Lung (tissue), 12 donors: ENCODE results near the gene TMPRSS11D. TPM values are rescaled to one million over a fixed set of nuclear protein-coding genes. Genes with fewer than 3 reads are reported as not detected.

Source experiments
- ATAC-seq: fragments of 200-7000 bp; cut with Tn5 transposase; one replicate; pipeline ENCODE4 v1.9.1; 2020; ENCODE audit warnings: moderate number of reproducible peaks; ENCODE audit not compliant: insufficient read depth, low FRiP score
- DNase-seq, 3 donors: peaks; one replicate each; pipeline ENCODE4 v3.0.0-alpha.2; 2013 to 2017
- H3K27ac ChIP-seq, 2 donors: one replicate each; pipeline ENCODE4 v1.5.1; 2013; ENCODE audit warnings: mild to moderate bottlenecking in 2 of 2, moderate library complexity in 2 of 2, control low read depth in 1 of 2, inconsistent platforms in 1 of 2, low read depth in 1 of 2, low read length in 1 of 2
- H3K27me3 ChIP-seq, 3 donors: one replicate each; pipeline ENCODE4 v1.5.1; 2013; ENCODE audit warnings: low read length in 2 of 3; ENCODE audit not compliant: control insufficient read depth in 3 of 3, insufficient read depth in 3 of 3
- H3K36me3 ChIP-seq, 4 donors: one replicate each; pipeline ENCODE4 v1.5.1; 2013; ENCODE audit warnings: low read length in 4 of 4, mild to moderate bottlenecking in 1 of 4, moderate library complexity in 1 of 4; ENCODE audit not compliant: control insufficient read depth in 4 of 4, insufficient read depth in 4 of 4
- H3K4me1 ChIP-seq, 5 donors: one replicate each; pipeline ENCODE4 v1.5.1; 2013; ENCODE audit warnings: low read length in 5 of 5, mild to moderate bottlenecking in 2 of 5, moderate library complexity in 1 of 5; ENCODE audit not compliant: control insufficient read depth in 5 of 5, insufficient read depth in 5 of 5
- H3K4me3 ChIP-seq: one replicate; pipeline ENCODE4 v1.5.1; 2013; ENCODE audit warnings: mild to moderate bottlenecking, control low read depth, moderate library complexity
- H3K9ac ChIP-seq, 2 donors: one replicate each; pipeline ENCODE4 v1.5.1; 2013; ENCODE audit warnings: low read length in 2 of 2, control low read depth in 1 of 2; ENCODE audit not compliant: insufficient read depth in 1 of 2
- H3K9me3 ChIP-seq, 4 donors: one replicate each; pipeline ENCODE4 v1.5.1; 2013; ENCODE audit warnings: low read length in 3 of 4, mild to moderate bottlenecking in 1 of 4, moderate library complexity in 1 of 4; ENCODE audit not compliant: control insufficient read depth in 4 of 4, insufficient read depth in 3 of 4
- CTCF ChIP-seq: IDR thresholded peaks from 2 replicates; pipeline ENCODE4 v1.5.1; 2012; ENCODE audit warnings: mild to moderate bottlenecking; ENCODE audit errors: control extremely low read depth, extremely low read depth
- WGBS, 2 donors: extraction: QIAGEN DNeasy Blood & Tissue Kit; methylation state at CpG; one replicate each; pipeline ENCODE4 v1.1.7; 2013; 5-methylcytosine and 5-hydroxymethylcytosine counted together
- polyA plus RNA-seq, 2 donors: library from polyadenylated mRNA; stranded (reverse); fragments of 200-250 nt; gene quantifications; one replicate each; pipeline ENCODE4 v1.2.1, GENCODE V29; 2013
- total RNA-seq, 2 donors: library from RNA; depleted of rRNA in 1 of 2; stranded (reverse); fragments of >200 nt in 1 of 2; gene quantifications; one replicate each; pipeline ENCODE4 v1.2.1, GENCODE V29; 2014 to 2021
- donor health status: control.
- donor health status: control.
- donor health status: Bipolar disorder and iron deficiency.
- donor health status: healthy.
- donor health status: DM: yes; HTN: yes; CAD: no.

The TMPRSS11D gene
- total and polyA plus RNA-seq, 4 donors: 0.04 to 0.09 TPM; not detected in 2

GRCh38 chr4:67871867-67872266, 11.9 kb downstream of the TMPRSS11D start:
- no peak for TF ChIP-seq CTCF
- Histone ChIP-seq H3K27ac (no peak overlapping the region), H3K4me3 (no peak overlapping the region), H3K4me1 (no peaks in the 10 kb centered on the region), H3K9me3 (no peaks in the 10 kb centered on the region), H3K36me3 (no peaks in the 10 kb centered on the region), H3K9ac (no peak overlapping the region), H3K27me3 (no peaks in the 10 kb centered on the region)
- ATAC-seq: no peak
- peak in 2 of 3 donors; percentile 21 to 32 for DNase-seq

DNA sequence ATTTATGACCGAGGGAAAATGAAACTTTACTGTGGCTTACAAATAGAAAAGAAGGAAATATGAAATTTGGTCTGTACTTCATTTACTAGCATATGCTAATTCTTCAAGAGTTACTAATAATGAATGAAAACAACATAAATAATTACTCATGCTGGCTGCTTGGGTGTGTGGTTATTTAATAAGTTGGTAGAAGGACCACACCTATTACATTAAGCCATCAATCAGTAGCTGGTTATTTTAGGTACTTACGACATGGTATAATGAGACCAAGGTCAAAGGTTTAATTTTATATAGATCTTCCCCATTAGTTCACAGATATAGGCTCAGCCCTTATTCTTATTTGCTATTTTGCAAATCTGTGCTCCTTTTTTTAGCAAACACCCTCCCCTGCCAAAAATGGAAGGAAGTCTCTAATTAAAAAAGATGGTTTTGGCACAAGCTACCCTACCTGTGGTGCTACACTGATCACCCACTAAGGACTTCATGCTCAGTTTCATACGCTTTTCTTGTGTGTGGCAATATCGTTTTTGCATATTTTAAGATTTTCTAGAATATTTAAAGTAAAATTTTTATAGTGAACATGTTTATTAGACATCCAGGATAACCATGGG, 14.1 kb downstream of the TMPRSS11D start:
- H3K27me3 ChIP-seq: no peaks in the 10 kb centered on the region
- TF ChIP-seq CTCF: no peak
- H3K9me3 ChIP-seq: no peaks in the 10 kb centered on the region
- H3K9ac ChIP-seq: no peak overlapping the region
- H3K4me3 ChIP-seq: no peak overlapping the region
- DNase-seq (no peak), ATAC-seq (no peak)
- no peaks in the 10 kb centered on the region for H3K36me3 ChIP-seq
- 81% methylated on average over 4 of the region's 4 CpGs for WGBS, 2 donors
- H3K27ac ChIP-seq: no peak overlapping the region
- no peaks in the 10 kb centered on the region for H3K4me1 ChIP-seq

GRCh38 chr4:67861513-67861912, 22.3 kb downstream of the TMPRSS11D start:
- no peaks in the 10 kb centered on the region for H3K36me3 ChIP-seq
- no peak overlapping the region for H3K9ac ChIP-seq
- H3K4me1 ChIP-seq: no peaks in the 10 kb centered on the region
- no peaks in the 10 kb centered on the region for H3K27me3 ChIP-seq
- ATAC-seq (no peak), DNase-seq (no peak)
- no peak overlapping the region for H3K27ac ChIP-seq
- H3K9me3 ChIP-seq: no peaks in the 10 kb centered on the region
- H3K4me3 ChIP-seq: no peak overlapping the region
- 78 to 87% methylated on average over 6 of the region's 6 CpGs for WGBS, 2 donors
- TF ChIP-seq CTCF: no peak

DNA sequence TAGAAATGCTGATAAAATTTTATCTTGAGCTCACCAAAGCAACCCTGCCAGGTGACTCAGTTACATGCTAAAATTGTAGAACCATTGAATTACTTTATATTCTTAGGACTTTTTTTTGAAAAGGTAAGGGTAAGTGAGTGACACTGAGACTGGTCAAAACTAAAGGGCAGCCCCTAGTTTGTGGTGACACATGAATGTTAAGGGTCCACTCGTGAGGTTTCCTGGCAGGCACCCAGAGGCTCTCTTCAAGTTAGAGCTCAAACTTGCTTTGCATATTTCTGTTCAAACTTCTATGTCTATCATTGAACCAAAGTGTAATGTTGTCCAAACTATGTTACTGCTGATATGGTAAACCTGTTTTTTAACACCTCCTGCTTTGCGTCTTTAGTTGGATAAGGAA, 30.5 kb downstream of the TMPRSS11D start:
- Histone ChIP-seq H3K27ac (no peak overlapping the region), H3K4me3 (no peak overlapping the region), H3K27me3 (no peaks in the 10 kb centered on the region), H3K4me1 (no peaks in the 10 kb centered on the region), H3K36me3 (no peaks in the 10 kb centered on the region), H3K9ac (no peak overlapping the region), H3K9me3 (no peaks in the 10 kb centered on the region)
- peak; percentile 33 to 61 (median 59) for DNase-seq
- ATAC-seq: no peak
- no peak for TF ChIP-seq CTCF
- 65 to 82% methylated on average over 2 of the region's 2 CpGs for WGBS, 2 donors
